H9 (cell line): ENCODE data around the gene TFDP3. TPM values are rescaled to one million over a fixed set of nuclear protein-coding genes. Genes with fewer than 3 reads are reported as not detected.

Experiments
- DNase-seq: peaks from one replicate; pipeline ENCODE4 v3.0.0-alpha.2; 2017
- H2AFZ ChIP-seq: one replicate; pipeline ENCODE4 v1.6.1; 2013; ENCODE audit warnings: mild to moderate bottlenecking, low read length, control low read depth, moderate library complexity
- H2AK5ac ChIP-seq: 2 replicates; pipeline ENCODE4 v1.6.1; 2013; ENCODE audit warnings: low read length, control low read depth, mixed read lengths; ENCODE audit not compliant: insufficient read length
- H2BK120ac ChIP-seq: one replicate; pipeline ENCODE4 v1.6.1; 2013; ENCODE audit warnings: low read depth, mild to moderate bottlenecking, low read length, control low read depth, inconsistent platforms; ENCODE audit not compliant: poor library complexity, severe bottlenecking
- H2BK12ac ChIP-seq: 2 replicates; pipeline ENCODE4 v1.6.1; 2013; ENCODE audit warnings: low read length, control low read depth, mixed read lengths, low read depth; ENCODE audit not compliant: insufficient read length
- H2BK15ac ChIP-seq: 2 replicates; pipeline ENCODE4 v1.6.1; 2013; ENCODE audit warnings: low read depth, low read length, control low read depth
- H2BK20ac ChIP-seq: one replicate; pipeline ENCODE4 v1.6.1; 2013; ENCODE audit warnings: low read depth, mild to moderate bottlenecking, low read length, control low read depth, inconsistent platforms; ENCODE audit not compliant: poor library complexity, severe bottlenecking
- H2BK5ac ChIP-seq: 2 replicates; pipeline ENCODE4 v1.6.1; 2013; ENCODE audit warnings: low read length, control low read depth, mixed read lengths; ENCODE audit not compliant: insufficient read length
- H3K14ac ChIP-seq: 2 replicates; pipeline ENCODE4 v1.6.1; 2013; ENCODE audit warnings: low read length, control low read depth; ENCODE audit not compliant: insufficient read depth
- H3K18ac ChIP-seq: 2 replicates; pipeline ENCODE4 v1.6.1; 2013; ENCODE audit warnings: low read depth, mild to moderate bottlenecking, mixed read lengths, low read length, control low read depth; ENCODE audit not compliant: insufficient read length
- H3K23ac ChIP-seq: 2 replicates; pipeline ENCODE4 v1.6.1; 2013; ENCODE audit warnings: low read length, control low read depth, mixed read lengths, low read depth; ENCODE audit not compliant: insufficient read length
- H3K23me2 ChIP-seq: 2 replicates; pipeline ENCODE4 v1.6.1; 2013; ENCODE audit warnings: low read depth, mild to moderate bottlenecking, mixed read lengths, low read length, control low read depth; ENCODE audit not compliant: insufficient read length, poor library complexity, severe bottlenecking
- H3K27ac ChIP-seq: 2 replicates; pipeline ENCODE4 v1.5.1; 2013; ENCODE audit warnings: low read length, control low read depth, mixed read lengths, low read depth; ENCODE audit not compliant: insufficient read length
- H3K27me3 ChIP-seq: 2 replicates; pipeline ENCODE4 v1.6.1; 2013; ENCODE audit warnings: low read length, control low read depth, inconsistent platforms; ENCODE audit not compliant: insufficient read depth
- H3K4ac ChIP-seq: 2 replicates; pipeline ENCODE4 v1.6.1; 2013; ENCODE audit warnings: low read depth, mild to moderate bottlenecking, control low read depth, inconsistent platforms, low read length, moderate library complexity
- H3K4me1 ChIP-seq: 2 replicates; pipeline ENCODE4 v1.6.1; 2013; ENCODE audit warnings: low read length, control low read depth, inconsistent platforms; ENCODE audit not compliant: insufficient read depth
- H3K4me2 ChIP-seq: 2 replicates; pipeline ENCODE4 v1.6.1; 2013; ENCODE audit warnings: low read length, control low read depth, mixed read lengths; ENCODE audit not compliant: insufficient read length, insufficient read depth
- H3K56ac ChIP-seq: 2 replicates; pipeline ENCODE4 v1.6.1; 2013; ENCODE audit warnings: low read depth, mild to moderate bottlenecking, mixed read lengths, low read length, control low read depth; ENCODE audit not compliant: insufficient read length
- H3K79me1 ChIP-seq: 2 replicates; pipeline ENCODE4 v1.6.1; 2013; ENCODE audit warnings: low read depth, mild to moderate bottlenecking, moderate library complexity, low read length, control low read depth, inconsistent platforms; ENCODE audit not compliant: insufficient read depth, poor library complexity, severe bottlenecking
- H3K79me2 ChIP-seq: 2 replicates; pipeline ENCODE4 v1.6.1; 2013; ENCODE audit warnings: low read length, control low read depth, inconsistent platforms; ENCODE audit not compliant: insufficient read depth
- H3K9ac ChIP-seq: 2 replicates; pipeline ENCODE4 v1.6.1; 2013; ENCODE audit warnings: low read length, control low read depth, mixed read lengths; ENCODE audit not compliant: insufficient read length; ENCODE audit errors: extremely low read depth
- H3K9me3 ChIP-seq: one replicate; pipeline ENCODE4 v1.6.1; 2013; ENCODE audit warnings: low read depth, low read length, inconsistent platforms; ENCODE audit not compliant: control insufficient read depth
- H3T11ph ChIP-seq: one replicate; pipeline ENCODE4 v1.6.1; 2013; ENCODE audit warnings: mild to moderate bottlenecking, low read length, control low read depth, inconsistent platforms
- H4K20me1 ChIP-seq: one replicate; pipeline ENCODE4 v1.6.1; 2013; ENCODE audit not compliant: control insufficient read depth, insufficient read length, insufficient read depth
- H4K5ac ChIP-seq: 2 replicates; pipeline ENCODE4 v1.6.1; 2013; ENCODE audit warnings: low read depth, mild to moderate bottlenecking, mixed read lengths, low read length, control low read depth; ENCODE audit not compliant: insufficient read length
- H4K8ac ChIP-seq: replicated peaks from 2 replicates; pipeline ENCODE4 v1.6.1; 2013; ENCODE audit warnings: low read length, control low read depth, mixed read lengths, low read depth; ENCODE audit not compliant: insufficient read length
- H4K91ac ChIP-seq: 2 replicates; pipeline ENCODE4 v1.6.1; 2013; ENCODE audit warnings: low read depth, mild to moderate bottlenecking, moderate library complexity, mixed read lengths, low read length, control low read depth; ENCODE audit not compliant: insufficient read length
- H3K27ac Mint-ChIP-seq, 3 experiments: 2 replicates in 2 of 3; 3 replicates in 1 of 3; pipeline ENCODE4 v1.8.0; 2020 to 2021; ENCODE audit warnings: mixed read lengths in 3 of 3, mild to moderate bottlenecking in 1 of 3, moderate library complexity in 1 of 3
- H3K27me3 Mint-ChIP-seq: 2 replicates; pipeline ENCODE4 v1.8.0; 2021; ENCODE audit warnings: low read depth, mild to moderate bottlenecking, moderate library complexity, mixed read lengths
- H3K36me3 Mint-ChIP-seq, 3 experiments: 2 replicates in 2 of 3; 3 replicates in 1 of 3; pipeline ENCODE4 v1.8.0; 2020 to 2021; ENCODE audit warnings: low read depth in 3 of 3, mixed read lengths in 3 of 3; ENCODE audit not compliant: insufficient read depth in 1 of 3
- H3K4me1 Mint-ChIP-seq, 2 experiments: 2 replicates each; pipeline ENCODE4 v1.8.0; 2020; ENCODE audit warnings: mixed read lengths in 2 of 2
- H3K4me3 Mint-ChIP-seq, 2 experiments: 2 replicates in 1 of 2; 3 replicates in 1 of 2; pipeline ENCODE4 v1.8.0; 2020 to 2021; ENCODE audit warnings: mild to moderate bottlenecking in 2 of 2, mixed read lengths in 2 of 2, moderate library complexity in 1 of 2
- H3K9me3 Mint-ChIP-seq, 2 experiments: 2 replicates in 1 of 2; 3 replicates in 1 of 2; pipeline ENCODE4 v1.8.0; 2020; ENCODE audit warnings: mild to moderate bottlenecking in 2 of 2, mixed read lengths in 2 of 2, moderate library complexity in 1 of 2
- CTCF ChIP-seq: fragments of 200-600 bp; sonication (generic); conservative IDR thresholded peaks from 3 replicates; pipeline ENCODE4 v1.8.0; 2021; ENCODE audit warnings: antibody characterized with exemption, mild to moderate bottlenecking
- WGBS: extraction: QIAGEN DNeasy Blood & Tissue Kit; methylation state at CpG from one replicate; pipeline ENCODE4 v1.1.7; 2013; ENCODE audit warnings: missing lambda C conversion rate, low lambda C conversion rate, mixed read lengths; ENCODE audit not compliant: insufficient read length; ENCODE audit errors: extremely low coverage; 5-methylcytosine and 5-hydroxymethylcytosine counted together
- total RNA-seq: library from RNA; stranded (reverse); gene quantifications from 2 replicates; pipeline ENCODE4 v1.2.1, GENCODE V29; 2021

The TFDP3 gene
- total RNA-seq, 1 experiment from 2014 or later: not detected

- no peak overlapping the region for H3K4me3 Mint-ChIP-seq
- Histone ChIP-seq H2BK5ac (no peak overlapping the region), H3K4me1 (peaks cover 4% of the 10 kb centered on the region; the same call in 1 of the 2 replicates), H2BK15ac (no peak overlapping the region), H4K20me1 (no peaks in the 10 kb centered on the region), H3K79me2 (no peaks in the 10 kb centered on the region), H3K18ac (no peak overlapping the region), H4K5ac (no peak overlapping the region), H2AK5ac (no peak overlapping the region), H3K9ac (no peak overlapping the region), H3K9me3 (no peaks in the 10 kb centered on the region), H3K23ac (no peak overlapping the region), H3T11ph (no peak overlapping the region), H3K4me2 (no peak overlapping the region), H3K23me2 (no peaks in the 10 kb centered on the region), H4K8ac (no peak overlapping the region), H3K27ac (no peak overlapping the region), H2AFZ (no peak overlapping the region), H3K4ac (no peak overlapping the region), H3K79me1 (no peaks in the 10 kb centered on the region), H2BK12ac (no peak overlapping the region), H3K14ac (no peak overlapping the region), H3K27me3 (no peaks in the 10 kb centered on the region), H2BK120ac (no peak overlapping the region), H3K56ac (no peak overlapping the region), H4K91ac (no peak overlapping the region), H2BK20ac (no peak overlapping the region)
- no peaks in the 10 kb centered on the region for H3K36me3 Mint-ChIP-seq
- no peak for DNase-seq
- H3K4me1 Mint-ChIP-seq: peaks cover 11 to 20% of the 10 kb centered on the region in 2 experiments
- H3K27ac Mint-ChIP-seq: no peak overlapping the region
- no peak for TF ChIP-seq CTCF
- H3K9me3 Mint-ChIP-seq: no peaks in the 10 kb centered on the region
- WGBS: no CpG with 5 or more reads among the region's 2 CpGs
- no peaks in the 10 kb centered on the region; the same call in 1 of the 2 replicates for H3K27me3 Mint-ChIP-seq
Measured at GRCh38 chrX:133175162-133175561, 43.0 kb downstream of the TFDP3 start.
